SK-N-SH (cell line): ENCODE data around the gene NACA2.

Experiments used
- EZH2phosphoT487 ChIP-seq: fragments of 200-600 bp; sonication (generic); IDR thresholded peaks from 2 replicates; pipeline ENCODE4 v1.6.1; 2017; ENCODE audit warnings: low read depth, mixed run types, mild to moderate bottlenecking, antibody characterized with exemption, moderate library complexity, borderline replicate concordance
- FOXM1 ChIP-seq: IDR thresholded peaks from 2 replicates; pipeline ENCODE4 v1.4.0; 2012; ENCODE audit warnings: low read depth, mild to moderate bottlenecking
- GATA2 ChIP-seq: sonication (generic); formaldehyde crosslinking; IDR thresholded peaks from 2 replicates; pipeline ENCODE4 v1.5.0; 2020; ENCODE audit warnings: mild to moderate bottlenecking, missing genetic modification reagents
- POLR2AphosphoS5 ChIP-seq: IDR thresholded peaks from 2 replicates; pipeline ENCODE4 v1.6.1; 2012; ENCODE audit warnings: low read depth, low read length
- SIN3A ChIP-seq: IDR thresholded peaks from 2 replicates; pipeline ENCODE4 v1.6.1; 2012; ENCODE audit warnings: low read depth, mild to moderate bottlenecking, low read length, moderate library complexity, borderline replicate concordance
- TCF12 ChIP-seq: IDR thresholded peaks from 2 replicates; pipeline ENCODE4 v1.4.0; 2012
- TF ChIP-seq, protein P1 (sequence below): fragments of 200-600 bp; sonication (generic); IDR thresholded peaks from 2 replicates; pipeline ENCODE4 v1.6.1; 2017; ENCODE audit warnings: antibody characterized with exemption, mild to moderate bottlenecking, moderate library complexity
- TF ChIP-seq, protein P2 (sequence below): fragments of 150-350 bp; IDR thresholded peaks from 2 replicates; pipeline ENCODE4 v1.6.1; 2017; ENCODE audit warnings: antibody characterized with exemption, low read length, low read depth, borderline replicate concordance

GRCh38 chr17:61584266-61584665, 6.8 kb downstream of the NACA2 start:
- TF ChIP-seq, protein P1, sequence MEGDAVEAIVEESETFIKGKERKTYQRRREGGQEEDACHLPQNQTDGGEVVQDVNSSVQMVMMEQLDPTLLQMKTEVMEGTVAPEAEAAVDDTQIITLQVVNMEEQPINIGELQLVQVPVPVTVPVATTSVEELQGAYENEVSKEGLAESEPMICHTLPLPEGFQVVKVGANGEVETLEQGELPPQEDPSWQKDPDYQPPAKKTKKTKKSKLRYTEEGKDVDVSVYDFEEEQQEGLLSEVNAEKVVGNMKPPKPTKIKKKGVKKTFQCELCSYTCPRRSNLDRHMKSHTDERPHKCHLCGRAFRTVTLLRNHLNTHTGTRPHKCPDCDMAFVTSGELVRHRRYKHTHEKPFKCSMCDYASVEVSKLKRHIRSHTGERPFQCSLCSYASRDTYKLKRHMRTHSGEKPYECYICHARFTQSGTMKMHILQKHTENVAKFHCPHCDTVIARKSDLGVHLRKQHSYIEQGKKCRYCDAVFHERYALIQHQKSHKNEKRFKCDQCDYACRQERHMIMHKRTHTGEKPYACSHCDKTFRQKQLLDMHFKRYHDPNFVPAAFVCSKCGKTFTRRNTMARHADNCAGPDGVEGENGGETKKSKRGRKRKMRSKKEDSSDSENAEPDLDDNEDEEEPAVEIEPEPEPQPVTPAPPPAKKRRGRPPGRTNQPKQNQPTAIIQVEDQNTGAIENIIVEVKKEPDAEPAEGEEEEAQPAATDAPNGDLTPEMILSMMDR = no peak
- no peak for TF ChIP-seq FOXM1
- no peak for TF ChIP-seq EZH2phosphoT487
- no peak for TF ChIP-seq TCF12
- TF ChIP-seq, protein P2, sequence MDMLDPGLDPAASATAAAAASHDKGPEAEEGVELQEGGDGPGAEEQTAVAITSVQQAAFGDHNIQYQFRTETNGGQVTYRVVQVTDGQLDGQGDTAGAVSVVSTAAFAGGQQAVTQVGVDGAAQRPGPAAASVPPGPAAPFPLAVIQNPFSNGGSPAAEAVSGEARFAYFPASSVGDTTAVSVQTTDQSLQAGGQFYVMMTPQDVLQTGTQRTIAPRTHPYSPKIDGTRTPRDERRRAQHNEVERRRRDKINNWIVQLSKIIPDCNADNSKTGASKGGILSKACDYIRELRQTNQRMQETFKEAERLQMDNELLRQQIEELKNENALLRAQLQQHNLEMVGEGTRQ = no peak
- no peak for TF ChIP-seq POLR2AphosphoS5
- TF ChIP-seq SIN3A = no peak
- no peak for TF ChIP-seq GATA2 (CRISPR knock-in tag)
